ENCODE measurements around the gene CCDC154.

GRCh38 chr16:1387331-1387730 is 57.0 kb downstream of the CCDC154 start:
- TF ChIP-seq, protein P1, sequence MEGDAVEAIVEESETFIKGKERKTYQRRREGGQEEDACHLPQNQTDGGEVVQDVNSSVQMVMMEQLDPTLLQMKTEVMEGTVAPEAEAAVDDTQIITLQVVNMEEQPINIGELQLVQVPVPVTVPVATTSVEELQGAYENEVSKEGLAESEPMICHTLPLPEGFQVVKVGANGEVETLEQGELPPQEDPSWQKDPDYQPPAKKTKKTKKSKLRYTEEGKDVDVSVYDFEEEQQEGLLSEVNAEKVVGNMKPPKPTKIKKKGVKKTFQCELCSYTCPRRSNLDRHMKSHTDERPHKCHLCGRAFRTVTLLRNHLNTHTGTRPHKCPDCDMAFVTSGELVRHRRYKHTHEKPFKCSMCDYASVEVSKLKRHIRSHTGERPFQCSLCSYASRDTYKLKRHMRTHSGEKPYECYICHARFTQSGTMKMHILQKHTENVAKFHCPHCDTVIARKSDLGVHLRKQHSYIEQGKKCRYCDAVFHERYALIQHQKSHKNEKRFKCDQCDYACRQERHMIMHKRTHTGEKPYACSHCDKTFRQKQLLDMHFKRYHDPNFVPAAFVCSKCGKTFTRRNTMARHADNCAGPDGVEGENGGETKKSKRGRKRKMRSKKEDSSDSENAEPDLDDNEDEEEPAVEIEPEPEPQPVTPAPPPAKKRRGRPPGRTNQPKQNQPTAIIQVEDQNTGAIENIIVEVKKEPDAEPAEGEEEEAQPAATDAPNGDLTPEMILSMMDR (IDR thresholded peaks at IDR 0.05; ENCODE audit: insufficient read depth, low read length, poor library complexity, severe bottlenecking) = no peak
- TF ChIP-seq EZH2phosphoT487 (conservative IDR thresholded peaks at IDR 0.05; ENCODE audit: low read length) = no peak
